HepG2 (cell line): ENCODE data around the gene TTC39C. TPM values are rescaled to one million over a fixed set of nuclear protein-coding genes. Genes with fewer than 3 reads are reported as not detected.

Experiments
- ATAC-seq: fragments of 200-7000 bp; cut with Tn5 transposase; 3 replicates; pipeline ENCODE4 v1.9.1; 2020; ENCODE audit warnings: mild to moderate bottlenecking, moderate library complexity
- BruUV-seq: library from RNA; stranded (reverse); fragments of 400-500 nt; replicated peaks from 2 replicates; lab custom pipeline; 2021; lab: Mats Ljungman, UMichigan
- CTCF ChIA-PET: fragments of 300-600 bp; formaldehyde crosslinking; extraction: SDS; loops from one replicate; lab custom pipeline; 2021; ENCODE audit warnings: low total read pairs, inconsistent platforms, low intra/inter-chr PET ratio; lab: Yijun Ruan, JAX
- POLR2A ChIA-PET: fragments of 350-600 bp; sonication (Branson Sonifier 250); formaldehyde crosslinking; loops from one replicate; lab custom pipeline; 2020; ENCODE audit warnings: antibody characterized with exemption, inconsistent platforms; lab: Yijun Ruan, JAX
- DNase-seq: peaks from one replicate; pipeline ENCODE4 v3.0.0-alpha.2; 2015; ENCODE audit warnings: low spot score
- FAIRE-seq: peaks from 3 replicates; lab custom pipeline; 2011; peaks lifted over from hg19 to GRCh38; lab: Jason Lieb, UNC
- H2AFZ ChIP-seq: one replicate; pipeline ENCODE4 v1.6.1; 2011; ENCODE audit warnings: low read length, inconsistent platforms
- H3K27ac ChIP-seq: fragments of 300-600 bp; 3 replicates; pipeline ENCODE4 v1.8.0; 2011; ENCODE audit warnings: mixed run types, mild to moderate bottlenecking, mixed read lengths, low read length, inconsistent platforms; ENCODE audit not compliant: insufficient read depth; ENCODE audit errors: extremely low read length
- H3K27me3 ChIP-seq, 2 experiments: fragments of 200-600 bp in 1 of 2; 2 replicates in 1 of 2; 3 replicates in 1 of 2; pipeline versions ENCODE4 v1.6.0 to v1.8.0; 2011; ENCODE audit warnings: low read length in 2 of 2, mild to moderate bottlenecking in 2 of 2, moderate library complexity in 2 of 2, inconsistent platforms in 1 of 2; ENCODE audit not compliant: insufficient read depth in 2 of 2, control insufficient read depth in 1 of 2
- H3K36me3 ChIP-seq, 2 experiments: fragments of 200-600 bp in 1 of 2; replicated peaks in 1 of 2; 2 replicates in 1 of 2; 3 replicates in 1 of 2; pipeline versions ENCODE4 v1.5.1 to v1.8.0; 2011; ENCODE audit warnings: low read length in 2 of 2, inconsistent platforms in 1 of 2; ENCODE audit not compliant: insufficient read depth in 2 of 2, control insufficient read depth in 1 of 2
- H3K4me1 ChIP-seq: 2 replicates; pipeline ENCODE4 v1.5.1; 2012; ENCODE audit warnings: low read length, inconsistent platforms; ENCODE audit not compliant: insufficient read depth
- H3K4me2 ChIP-seq: 2 replicates; pipeline ENCODE4 v1.6.0; 2011; ENCODE audit warnings: low read depth, low read length, inconsistent platforms
- H3K4me3 ChIP-seq, 3 experiments: fragments of 200-600 bp in 1 of 3; sonication (generic), shearing (Covaris generic) in 1 of 3; replicated peaks in 1 of 3; 2 replicates each; pipeline ENCODE4 v1.5.1; 2011 to 2016; ENCODE audit warnings: low read length in 3 of 3, inconsistent platforms in 2 of 3, low read depth in 2 of 3, mild to moderate bottlenecking in 2 of 3, control low read depth in 1 of 3, mixed read lengths in 1 of 3; ENCODE audit not compliant: insufficient read depth in 1 of 3
- H3K79me2 ChIP-seq: one replicate; pipeline ENCODE4 v1.6.1; 2011; ENCODE audit warnings: low read length, inconsistent platforms; ENCODE audit not compliant: insufficient read depth
- H3K9ac ChIP-seq: 2 replicates; pipeline ENCODE4 v1.6.0; 2011; ENCODE audit warnings: mild to moderate bottlenecking, low read depth, low read length, inconsistent platforms; ENCODE audit not compliant: insufficient read depth
- H3K9me3 ChIP-seq: 2 replicates; pipeline ENCODE4 v1.5.1; 2012; ENCODE audit warnings: mild to moderate bottlenecking, low read length
- H4K20me1 ChIP-seq: 2 replicates; pipeline ENCODE4 v1.6.0; 2011; ENCODE audit warnings: inconsistent platforms, mild to moderate bottlenecking, low read length, moderate library complexity; ENCODE audit not compliant: insufficient read depth
- HIVEP1 ChIP-seq: sonication (generic); formaldehyde crosslinking; IDR thresholded peaks from 2 replicates; pipeline ENCODE4 v1.4.0; 2020; ENCODE audit warnings: mild to moderate bottlenecking, missing genetic modification reagents
- KDM5B ChIP-seq: sonication (generic); formaldehyde crosslinking; IDR thresholded peaks from 2 replicates; pipeline ENCODE4 v1.4.0; 2020; ENCODE audit warnings: missing genetic modification reagents, mild to moderate bottlenecking, borderline replicate concordance
- KLF12 ChIP-seq: sonication (generic); formaldehyde crosslinking; IDR thresholded peaks from 2 replicates; pipeline ENCODE4 v1.4.0; 2020; ENCODE audit warnings: missing genetic modification reagents, borderline replicate concordance
- KLF13 ChIP-seq: sonication (generic); formaldehyde crosslinking; IDR thresholded peaks from 2 replicates; pipeline ENCODE4 v1.4.0; 2020; ENCODE audit warnings: mild to moderate bottlenecking, missing genetic modification reagents
- MBD4 ChIP-seq: IDR thresholded peaks from 2 replicates; pipeline ENCODE4 v1.6.1; 2012; ENCODE audit warnings: low read length, inconsistent platforms, borderline replicate concordance
- RARG ChIP-seq: sonication (generic); formaldehyde crosslinking; IDR thresholded peaks from 2 replicates; pipeline ENCODE4 v1.4.0; 2020; ENCODE audit warnings: low read depth, mild to moderate bottlenecking, missing genetic modification reagents
- STAG1 ChIP-seq: sonication (generic); formaldehyde crosslinking; IDR thresholded peaks from 2 replicates; pipeline ENCODE4 v1.4.0; 2020; ENCODE audit warnings: missing genetic modification reagents
- TRIM24 ChIP-seq: sonication (generic); formaldehyde crosslinking; IDR thresholded peaks from 2 replicates; pipeline ENCODE4 v1.8.0; 2022; ENCODE audit warnings: mild to moderate bottlenecking, missing genetic modification reagents
- ZNF605 ChIP-seq: sonication (generic); formaldehyde crosslinking; IDR thresholded peaks from 2 replicates; pipeline ENCODE4 v1.8.0; 2022; ENCODE audit warnings: mild to moderate bottlenecking, missing genetic modification reagents
- WGBS: methylation state at CpG from one replicate; pipeline ENCODE4 v1.1.6; 2017; ENCODE audit warnings: low lambda C conversion rate; 5-methylcytosine and 5-hydroxymethylcytosine counted together
- in situ Hi-C: cut with HindIII; loops from 2 replicates; pipeline ENCODE4 v1.10.0; 2017; ENCODE audit warnings: low pct_unique_long_range_greater_than_20kb; ENCODE audit not compliant: extremely low pct_ligation_motif_present
- intact Hi-C: fragments of 100-400 bp; cut with micrococcal nuclease; formaldehyde crosslinking; loops from one replicate; pipeline ENCODE4 v1.10.0; 2022; ENCODE audit not compliant: unreplicated experiment
- polyA plus RNA-seq, 8 experiments: library from polyadenylated mRNA; depleted of rRNA in 3 of 8; stranded (reverse) in 7 of 8; unstranded in 1 of 8; fragments of >200 nt; fragmentation: Illumina TruSeq in 4 of 8; extraction: Trizol in 4 of 8; gene quantifications; 2 replicates each; pipeline versions ENCODE4 v1.2.1 to v1.2.3, GENCODE V29; 2011 to 2016; ENCODE audit warnings: low read depth in 4 of 8, missing spikeins in 1 of 8, mixed read lengths in 1 of 8; ENCODE audit not compliant: insufficient read depth in 1 of 8
- total RNA-seq, 5 experiments: library from RNA; depleted of rRNA; stranded (reverse); fragments of >200 nt; fragmentation: Illumina TruSeq; extraction: Trizol; gene quantifications; 2 replicates each; pipeline ENCODE4 v1.2.3, GENCODE V29; 2016; ENCODE audit warnings: low read depth in 1 of 5
- TF ChIP-seq, protein P1 (sequence below): sonication (generic); formaldehyde crosslinking; IDR thresholded peaks from 2 replicates; pipeline ENCODE4 v1.4.0; 2020; ENCODE audit warnings: mild to moderate bottlenecking, missing genetic modification reagents
- TF ChIP-seq, protein P2 (sequence below): sonication (generic); formaldehyde crosslinking; IDR thresholded peaks from 2 replicates; pipeline ENCODE4 v1.5.1; 2020; ENCODE audit warnings: mild to moderate bottlenecking, missing genetic modification reagents, moderate library complexity

Gene TTC39C
- total and polyA plus RNA-seq, 2 of the 13 experiments (the other 11 are each of a cell fraction or from before 2014, with no cell fraction given) = 19.1 to 25.9 TPM

DNA sequence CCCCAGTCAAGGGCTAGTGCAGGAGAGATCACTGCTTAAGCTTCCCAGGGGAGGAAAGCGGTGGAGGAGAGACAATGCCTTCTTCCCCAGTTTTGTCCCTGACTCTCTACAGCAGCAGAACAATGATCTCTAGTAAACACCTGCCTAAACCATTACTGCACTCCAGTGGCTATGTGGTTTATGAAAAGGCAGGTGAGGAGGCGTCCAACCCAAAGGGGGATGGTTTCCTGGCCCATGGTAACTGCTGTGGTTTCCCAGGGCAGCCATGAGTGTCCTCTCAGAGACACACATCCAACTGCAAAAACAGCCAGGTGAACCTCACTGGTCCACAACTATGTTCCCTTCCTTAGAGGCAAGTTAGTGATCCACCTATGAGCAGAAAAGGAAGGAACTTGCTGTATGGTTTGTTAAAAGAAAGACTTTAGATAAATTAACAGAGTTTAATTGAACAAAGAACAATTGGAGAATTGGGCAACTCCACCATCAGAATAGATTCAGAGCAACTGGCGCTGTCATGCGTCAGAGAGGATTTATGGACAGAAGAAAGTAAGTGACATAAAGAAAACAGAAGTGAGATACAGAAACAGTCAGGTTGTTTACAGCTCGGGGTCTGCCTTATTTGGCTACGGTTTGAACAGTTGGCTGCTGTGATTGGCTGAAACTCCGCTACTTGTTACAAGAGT is 4.8 kb upstream of the TTC39C start (continued):
- TF ChIP-seq, protein P1, sequence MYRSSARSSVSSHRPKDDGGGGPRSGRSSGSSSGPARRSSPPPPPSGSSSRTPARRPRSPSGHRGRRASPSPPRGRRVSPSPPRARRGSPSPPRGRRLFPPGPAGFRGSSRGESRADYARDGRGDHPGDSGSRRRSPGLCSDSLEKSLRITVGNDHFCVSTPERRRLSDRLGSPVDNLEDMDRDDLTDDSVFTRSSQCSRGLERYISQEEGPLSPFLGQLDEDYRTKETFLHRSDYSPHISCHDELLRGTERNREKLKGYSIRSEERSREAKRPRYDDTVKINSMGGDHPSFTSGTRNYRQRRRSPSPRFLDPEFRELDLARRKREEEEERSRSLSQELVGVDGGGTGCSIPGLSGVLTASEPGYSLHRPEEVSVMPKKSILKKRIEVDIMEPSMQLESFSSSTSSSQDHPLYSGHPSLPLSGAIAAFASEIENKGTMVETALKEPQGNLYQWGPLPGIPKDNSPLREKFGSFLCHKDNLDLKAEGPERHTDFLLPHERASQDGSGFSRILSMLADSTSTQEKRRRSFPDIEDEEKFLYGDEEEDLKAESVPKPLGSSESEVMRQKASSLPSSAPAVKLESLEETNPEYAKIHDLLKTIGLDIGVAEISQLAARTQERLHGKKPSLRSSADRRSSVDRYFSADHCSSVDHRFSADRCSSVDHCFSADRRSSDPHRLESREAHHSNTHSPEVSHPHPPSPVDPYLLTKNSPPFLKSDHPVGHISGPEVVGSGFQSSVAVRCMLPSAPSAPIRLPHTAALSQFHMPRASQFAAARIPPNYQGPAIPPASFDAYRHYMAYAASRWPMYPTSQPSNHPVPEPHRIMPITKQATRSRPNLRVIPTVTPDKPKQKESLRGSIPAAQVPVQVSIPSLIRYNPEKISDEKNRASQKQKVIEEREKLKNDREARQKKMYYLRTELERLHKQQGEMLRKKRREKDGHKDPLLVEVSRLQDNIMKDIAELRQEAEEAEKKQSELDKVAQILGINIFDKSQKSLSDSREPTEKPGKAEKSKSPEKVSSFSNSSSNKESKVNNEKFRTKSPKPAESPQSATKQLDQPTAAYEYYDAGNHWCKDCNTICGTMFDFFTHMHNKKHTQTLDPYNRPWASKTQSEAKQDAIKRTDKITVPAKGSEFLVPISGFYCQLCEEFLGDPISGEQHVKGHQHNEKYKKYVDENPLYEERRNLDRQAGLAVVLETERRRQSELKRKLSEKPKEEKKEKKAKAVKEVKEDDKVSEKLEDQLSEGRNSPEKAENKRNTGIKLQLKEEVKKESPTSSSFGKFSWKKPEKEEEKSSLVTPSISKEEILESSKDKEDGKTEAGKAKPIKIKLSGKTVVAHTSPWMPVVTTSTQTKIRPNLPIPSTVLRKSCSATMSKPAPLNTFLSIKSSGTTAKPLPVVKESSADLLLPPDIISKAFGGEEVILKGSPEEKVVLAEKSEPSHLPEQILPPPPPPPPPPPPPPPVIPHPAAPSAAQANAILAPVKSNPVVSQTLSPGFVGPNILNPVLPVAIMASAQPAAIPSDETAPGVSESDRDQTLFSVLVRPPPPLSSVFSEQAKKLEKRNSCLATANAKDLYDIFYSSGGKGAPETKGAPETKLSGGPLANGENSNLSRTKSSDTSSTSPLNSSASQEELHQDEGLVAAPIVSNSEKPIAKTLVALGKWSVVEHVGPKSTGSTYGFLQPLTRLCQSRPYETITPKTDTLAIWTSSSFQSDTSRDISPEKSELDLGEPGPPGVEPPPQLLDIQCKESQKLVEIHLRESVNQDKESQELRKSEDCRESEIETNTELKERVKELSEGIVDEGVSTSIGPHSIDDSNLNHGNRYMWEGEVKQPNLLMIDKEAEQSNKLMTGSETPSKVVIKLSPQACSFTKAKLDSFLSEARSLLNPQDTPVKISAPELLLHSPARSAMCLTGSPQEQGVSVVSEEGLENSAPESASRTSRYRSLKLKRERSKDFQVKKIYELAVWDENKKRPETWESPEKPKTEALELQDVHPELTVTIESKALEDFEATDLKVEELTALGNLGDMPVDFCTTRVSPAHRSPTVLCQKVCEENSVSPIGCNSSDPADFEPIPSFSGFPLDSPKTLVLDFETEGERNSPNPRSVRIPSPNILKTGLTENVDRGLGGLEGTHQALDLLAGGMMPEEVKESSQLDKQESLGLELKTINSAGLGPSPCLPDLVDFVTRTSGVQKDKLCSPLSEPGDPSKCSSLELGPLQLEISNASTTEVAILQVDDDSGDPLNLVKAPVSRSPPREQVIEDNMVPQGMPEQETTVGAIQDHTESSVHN = no peak
- no peak for TF ChIP-seq RARG (CRISPR knock-in tag)
- no peak for TF ChIP-seq HIVEP1 (CRISPR knock-in tag)

- FAIRE-seq (no peak), DNase-seq (no peak), ATAC-seq (no peak)
- BruUV-seq = no TSS peak
- Histone ChIP-seq H3K4me1 (peaks cover 4% of the 10 kb centered on the region), H3K27ac (no peak overlapping the region), H2AFZ (no peak overlapping the region), H3K36me3 (no peaks in the 10 kb centered on the region), H3K27me3 (peaks cover 0 to 36% of the 10 kb centered on the region in 2 experiments; a peak in 3 of 5 replicates), H3K9ac (no peak overlapping the region), H3K79me2 (peaks cover under 1% of the 10 kb centered on the region), H4K20me1 (no peaks in the 10 kb centered on the region), H3K4me2 (no peak overlapping the region), H3K9me3 (no peaks in the 10 kb centered on the region), H3K4me3 (no peak overlapping the region)
- in situ Hi-C loops (no loop called here), intact Hi-C loops (no loop called here)
- POLR2A ChIA-PET = no interaction called here
- 43% methylated on average over 7 of the region's 7 CpGs for WGBS
- CTCF ChIA-PET = no interaction called here
- TF ChIP-seq KDM5B (CRISPR knock-in tag) (no peak), ZNF605 (no peak), MBD4 (no peak), KLF12 (no peak), STAG1 (CRISPR knock-in tag) (no peak), TRIM24 (CRISPR knock-in tag) (no peak), KLF13 (CRISPR knock-in tag) (no peak)
- TF ChIP-seq, protein P2, sequence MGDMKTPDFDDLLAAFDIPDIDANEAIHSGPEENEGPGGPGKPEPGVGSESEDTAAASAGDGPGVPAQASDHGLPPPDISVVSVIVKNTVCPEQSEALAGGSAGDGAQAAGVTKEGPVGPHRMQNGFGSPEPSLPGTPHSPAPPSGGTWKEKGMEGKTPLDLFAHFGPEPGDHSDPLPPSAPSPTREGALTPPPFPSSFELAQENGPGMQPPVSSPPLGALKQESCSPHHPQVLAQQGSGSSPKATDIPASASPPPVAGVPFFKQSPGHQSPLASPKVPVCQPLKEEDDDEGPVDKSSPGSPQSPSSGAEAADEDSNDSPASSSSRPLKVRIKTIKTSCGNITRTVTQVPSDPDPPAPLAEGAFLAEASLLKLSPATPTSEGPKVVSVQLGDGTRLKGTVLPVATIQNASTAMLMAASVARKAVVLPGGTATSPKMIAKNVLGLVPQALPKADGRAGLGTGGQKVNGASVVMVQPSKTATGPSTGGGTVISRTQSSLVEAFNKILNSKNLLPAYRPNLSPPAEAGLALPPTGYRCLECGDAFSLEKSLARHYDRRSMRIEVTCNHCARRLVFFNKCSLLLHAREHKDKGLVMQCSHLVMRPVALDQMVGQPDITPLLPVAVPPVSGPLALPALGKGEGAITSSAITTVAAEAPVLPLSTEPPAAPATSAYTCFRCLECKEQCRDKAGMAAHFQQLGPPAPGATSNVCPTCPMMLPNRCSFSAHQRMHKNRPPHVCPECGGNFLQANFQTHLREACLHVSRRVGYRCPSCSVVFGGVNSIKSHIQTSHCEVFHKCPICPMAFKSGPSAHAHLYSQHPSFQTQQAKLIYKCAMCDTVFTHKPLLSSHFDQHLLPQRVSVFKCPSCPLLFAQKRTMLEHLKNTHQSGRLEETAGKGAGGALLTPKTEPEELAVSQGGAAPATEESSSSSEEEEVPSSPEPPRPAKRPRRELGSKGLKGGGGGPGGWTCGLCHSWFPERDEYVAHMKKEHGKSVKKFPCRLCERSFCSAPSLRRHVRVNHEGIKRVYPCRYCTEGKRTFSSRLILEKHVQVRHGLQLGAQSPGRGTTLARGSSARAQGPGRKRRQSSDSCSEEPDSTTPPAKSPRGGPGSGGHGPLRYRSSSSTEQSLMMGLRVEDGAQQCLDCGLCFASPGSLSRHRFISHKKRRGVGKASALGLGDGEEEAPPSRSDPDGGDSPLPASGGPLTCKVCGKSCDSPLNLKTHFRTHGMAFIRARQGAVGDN (CRISPR knock-in tag) = no peak
These were observed 3.9 kb upstream of the TTC39C start for GRCh38 chr18:24010673-24011072.
